GM21390 (cell line): ENCODE measurements around the gene RGS17.
"Not testable (repeated sequence)": the region's sequence is repeated elsewhere in the genome, so short reads cannot be mapped to it uniquely, and the experiment has no call there.

Source experiments
- ATAC-seq: cut with Tn5 transposase; IDR thresholded peaks from one replicate; pipeline ENCODE4 v1.9.1; 2021; ENCODE audit not compliant: unreplicated experiment

Gene RGS17

GRCh38 chr6:153038378-153039057 lies 92.6 kb downstream of the RGS17 start:
- no peak for ATAC-seq

GRCh38 chr6:153034139-153034538 lies 96.9 kb downstream of the RGS17 start:
- no peak for ATAC-seq

- no peak for ATAC-seq
These were observed 98.7 kb downstream of the RGS17 start for GRCh38 chr6:153032255-153032882.

GRCh38 chr6:153031335-153031955 lies 99.6 kb downstream of the RGS17 start:
- no peak for ATAC-seq

- ATAC-seq = no peak
These were observed 102.1 kb downstream of the RGS17 start for GRCh38 chr6:153028963-153029362.

- ATAC-seq = no peak
These were observed 102.8 kb downstream of the RGS17 start for GRCh38 chr6:153028286-153028685.

GRCh38 chr6:153027480-153027879 lies 103.6 kb downstream of the RGS17 start:
- no peak for ATAC-seq

GRCh38 chr6:153024709-153025017 lies 106.4 kb downstream of the RGS17 start:
- no peak for ATAC-seq

- peak; percentile 100 for ATAC-seq
These were observed 106.9 kb downstream of the RGS17 start for GRCh38 chr6:153023977-153024708.

GRCh38 chr6:153018355-153018754 lies 112.7 kb downstream of the RGS17 start:
- no peak for ATAC-seq

- ATAC-seq = no peak
These were observed 114.2 kb downstream of the RGS17 start for GRCh38 chr6:153016846-153017245.

GRCh38 chr6:153015094-153015640 lies 115.9 kb downstream of the RGS17 start:
- no peak for ATAC-seq

GRCh38 chr6:153013438-153013837 lies 117.6 kb downstream of the RGS17 start:
- ATAC-seq = no peak

- no peak for ATAC-seq
These were observed 118.2 kb downstream of the RGS17 start for GRCh38 chr6:153012856-153013255.

GRCh38 chr6:153003366-153003690 lies 127.8 kb downstream of the RGS17 start:
- ATAC-seq = peak; percentile 6

GRCh38 chr6:153002613-153003365 lies 128.3 kb downstream of the RGS17 start, which contains the start of gene MTRF1L:
Gene MTRF1L, minus strand, starts transcription at chr6:153002709. Its CDS starts 24 bp downstream, at chr6:153002685.
- peak; percentile 91 for ATAC-seq

GRCh38 chr6:153001767-153002612 lies 129.1 kb downstream of the RGS17 start:
- ATAC-seq = peak; percentile 22

- not testable (repeated sequence) for ATAC-seq
These were observed 130.3 kb downstream of the RGS17 start for GRCh38 chr6:153000790-153001189.

GRCh38 chr6:153000243-153000642 lies 130.8 kb downstream of the RGS17 start:
- ATAC-seq = no peak

- ATAC-seq = not testable (repeated sequence)
These were observed 131.5 kb downstream of the RGS17 start for GRCh38 chr6:152999538-152999937.
